PC-9 (cell line): ENCODE measurements around the gene LCLAT1.

Experiments
- EZH2 ChIP-seq: fragments of 200-600 bp; sonication (generic); IDR thresholded peaks from 2 replicates; pipeline ENCODE4 v1.8.0; 2017; ENCODE audit warnings: antibody characterized with exemption, low read depth
- TF ChIP-seq, protein P1 (sequence below): fragments of 200-600 bp; sonication (generic); conservative IDR thresholded peaks from 2 replicates; pipeline ENCODE4 v1.6.1; 2017; ENCODE audit warnings: mixed run types, antibody characterized with exemption, mild to moderate bottlenecking, moderate library complexity

GRCh38 chr2:30613001-30613400, 166.0 kb downstream of the LCLAT1 start:
- TF ChIP-seq, protein P1, sequence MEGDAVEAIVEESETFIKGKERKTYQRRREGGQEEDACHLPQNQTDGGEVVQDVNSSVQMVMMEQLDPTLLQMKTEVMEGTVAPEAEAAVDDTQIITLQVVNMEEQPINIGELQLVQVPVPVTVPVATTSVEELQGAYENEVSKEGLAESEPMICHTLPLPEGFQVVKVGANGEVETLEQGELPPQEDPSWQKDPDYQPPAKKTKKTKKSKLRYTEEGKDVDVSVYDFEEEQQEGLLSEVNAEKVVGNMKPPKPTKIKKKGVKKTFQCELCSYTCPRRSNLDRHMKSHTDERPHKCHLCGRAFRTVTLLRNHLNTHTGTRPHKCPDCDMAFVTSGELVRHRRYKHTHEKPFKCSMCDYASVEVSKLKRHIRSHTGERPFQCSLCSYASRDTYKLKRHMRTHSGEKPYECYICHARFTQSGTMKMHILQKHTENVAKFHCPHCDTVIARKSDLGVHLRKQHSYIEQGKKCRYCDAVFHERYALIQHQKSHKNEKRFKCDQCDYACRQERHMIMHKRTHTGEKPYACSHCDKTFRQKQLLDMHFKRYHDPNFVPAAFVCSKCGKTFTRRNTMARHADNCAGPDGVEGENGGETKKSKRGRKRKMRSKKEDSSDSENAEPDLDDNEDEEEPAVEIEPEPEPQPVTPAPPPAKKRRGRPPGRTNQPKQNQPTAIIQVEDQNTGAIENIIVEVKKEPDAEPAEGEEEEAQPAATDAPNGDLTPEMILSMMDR = no peak
- no peak for TF ChIP-seq EZH2
